Aorta (tissue), 5 donors: ENCODE data around the gene FARP2. TPM values are rescaled to one million over a fixed set of nuclear protein-coding genes. Genes with fewer than 3 reads are reported as not detected.

Experiments
- ATAC-seq: fragments of 200-7000 bp; cut with Tn5 transposase; one replicate; pipeline ENCODE4 v1.9.1; 2022; ENCODE audit warnings: moderate library complexity; ENCODE audit not compliant: low FRiP score
- DNase-seq, 2 donors: peaks; one replicate each; pipeline ENCODE4 v3.0.0-alpha.2; 2020
- H3K27ac ChIP-seq, 2 donors: one replicate each; pipeline ENCODE4 v1.5.1; 2013; ENCODE audit warnings: low read length in 2 of 2, mild to moderate bottlenecking in 2 of 2, moderate library complexity in 2 of 2, control low read depth in 1 of 2, inconsistent platforms in 1 of 2, low read depth in 1 of 2
- H3K27me3 ChIP-seq, 2 donors: one replicate each; pipeline ENCODE4 v1.6.1; 2013; ENCODE audit warnings: control low read depth in 1 of 2, low read length in 1 of 2, mild to moderate bottlenecking in 1 of 2, moderate library complexity in 1 of 2; ENCODE audit not compliant: insufficient read depth in 2 of 2, control insufficient read depth in 1 of 2
- H3K36me3 ChIP-seq, 2 donors: one replicate each; pipeline ENCODE4 v1.6.1; 2013; ENCODE audit warnings: control low read depth in 1 of 2, low read length in 1 of 2, mild to moderate bottlenecking in 1 of 2; ENCODE audit not compliant: insufficient read depth in 2 of 2, control insufficient read depth in 1 of 2
- H3K4me1 ChIP-seq, 2 donors: one replicate each; pipeline ENCODE4 v1.6.1; 2013; ENCODE audit warnings: low read length in 2 of 2, control low read depth in 1 of 2, mild to moderate bottlenecking in 1 of 2, moderate library complexity in 1 of 2; ENCODE audit not compliant: insufficient read depth in 2 of 2, control insufficient read depth in 1 of 2
- H3K4me3 ChIP-seq, 2 donors: one replicate each; pipeline ENCODE4 v1.5.1; 2013; ENCODE audit warnings: low read length in 2 of 2, control low read depth in 1 of 2, mild to moderate bottlenecking in 1 of 2
- H3K9me3 ChIP-seq: one replicate; pipeline ENCODE4 v1.6.1; 2013; ENCODE audit warnings: mild to moderate bottlenecking, low read length; ENCODE audit not compliant: control insufficient read depth
- WGBS, 2 donors: extraction: QIAGEN DNeasy Blood & Tissue Kit; methylation state at CpG; one replicate each; pipeline ENCODE4 v1.1.7; 2013; 5-methylcytosine and 5-hydroxymethylcytosine counted together
- intact Hi-C, 2 donors: fragments of 100-400 bp; cut with DNase I; formaldehyde crosslinking; loops; one replicate each; pipeline versions ENCODE4 v1.14.2 to v1.15.0; 2022
- polyA plus RNA-seq, 2 donors: library from polyadenylated mRNA; stranded (reverse); fragments of 200-250 nt; gene quantifications; one replicate each; pipeline ENCODE4 v1.2.3, GENCODE V29; 2013
- total RNA-seq, 2 donors: library from RNA; stranded (reverse); fragmentation: NEBNext Ultra II Directional; extraction: Animal tissue kit (Norgen Biotek cat#: 25700); gene quantifications; one replicate each; pipeline ENCODE4 v1.2.1, GENCODE V29; 2021
- donor health status: healthy with polysubstance abuse.
- donor health status: Bipolar disorder and iron deficiency.
- donor health status: DM: no; HTN: no; CAD: no.
- donor health status: DM: no; HTN: no; CAD: no.
- donor health status: DM: yes; HTN: yes; CAD: no.

The FARP2 gene
- total and polyA plus RNA-seq, 4 donors = 16.4 to 64.4 (median 48.7) TPM

- 87 to 91% methylated on average over 25 to 26 of the region's 26 CpGs for WGBS, 2 donors
- H3K27me3 ChIP-seq = no peaks in the 10 kb centered on the region
- H3K36me3 ChIP-seq = no peaks in the 10 kb centered on the region
- H3K9me3 ChIP-seq = no peaks in the 10 kb centered on the region
- no peaks in the 10 kb centered on the region for H3K4me1 ChIP-seq
- H3K4me3 ChIP-seq = no peak overlapping the region
- DNase-seq = peak in 1 of 2 donors; percentile 56
- intact Hi-C loops = no loop called here
- peak; percentile 13 for ATAC-seq
- H3K27ac ChIP-seq = no peak overlapping the region
Measured at GRCh38 chr2:241532733-241533601, 176.9 kb downstream of the FARP2 start.

GRCh38 chr2:241534293-241534692 lies 178.2 kb downstream of the FARP2 start:
- DNase-seq (no peak), ATAC-seq (no peak)
- Histone ChIP-seq H3K27me3 (no peaks in the 10 kb centered on the region), H3K27ac (no peak overlapping the region), H3K36me3 (no peaks in the 10 kb centered on the region), H3K9me3 (no peaks in the 10 kb centered on the region), H3K4me1 (no peaks in the 10 kb centered on the region), H3K4me3 (no peak overlapping the region)
- intact Hi-C loops = no loop called here
- 83 to 88% methylated on average over 7 of the region's 7 CpGs for WGBS, 2 donors

GRCh38 chr2:241534701-241535375 lies 178.8 kb downstream of the FARP2 start:
- Histone ChIP-seq H3K36me3 (no peaks in the 10 kb centered on the region), H3K27ac (no peak overlapping the region), H3K9me3 (no peaks in the 10 kb centered on the region), H3K4me3 (no peak overlapping the region), H3K27me3 (no peaks in the 10 kb centered on the region), H3K4me1 (no peaks in the 10 kb centered on the region)
- DNase-seq (peak in 1 of 2 donors; percentile 75), ATAC-seq (no peak)
- intact Hi-C loops = no loop called here
- 75 to 76% methylated on average over 17 of the region's 17 CpGs for WGBS, 2 donors

GRCh38 chr2:241535871-241536655 lies 180.0 kb downstream of the FARP2 start:
- intact Hi-C loops = no loop called here
- Histone ChIP-seq H3K27ac (no peak overlapping the region), H3K9me3 (no peaks in the 10 kb centered on the region), H3K36me3 (no peaks in the 10 kb centered on the region), H3K27me3 (no peaks in the 10 kb centered on the region), H3K4me3 (no peak overlapping the region), H3K4me1 (no peaks in the 10 kb centered on the region)
- no peak for ATAC-seq
- DNase-seq = peak in 1 of 2 donors; percentile 73
- 50 to 56% methylated on average over 13 of the region's 13 CpGs for WGBS, 2 donors

GRCh38 chr2:241538838-241539615 lies 182.9 kb downstream of the FARP2 start:
- DNase-seq (peak in 1 of 2 donors; percentile 57), ATAC-seq (no peak)
- H3K27me3 ChIP-seq = no peaks in the 10 kb centered on the region
- no peak overlapping the region for H3K27ac ChIP-seq
- H3K4me1 ChIP-seq = no peaks in the 10 kb centered on the region
- WGBS, 2 donors = 65 to 80% methylated on average over 15 of the region's 15 CpGs
- no peak overlapping the region for H3K4me3 ChIP-seq
- no peaks in the 10 kb centered on the region for H3K9me3 ChIP-seq
- H3K36me3 ChIP-seq = no peaks in the 10 kb centered on the region
- intact Hi-C loops = no loop called here

- no peak for ATAC-seq
- Histone ChIP-seq H3K9me3 (no peaks in the 10 kb centered on the region), H3K27ac (no peak overlapping the region), H3K4me3 (no peak overlapping the region), H3K27me3 (no peaks in the 10 kb centered on the region), H3K4me1 (no peaks in the 10 kb centered on the region), H3K36me3 (no peaks in the 10 kb centered on the region)
- no peak for DNase-seq
- WGBS, 2 donors = 95 to 96% methylated on average over 11 of the region's 11 CpGs
- intact Hi-C loops = no loop called here
Measured at GRCh38 chr2:241539616-241540374, 183.7 kb downstream of the FARP2 start.

GRCh38 chr2:241540401-241540770 lies 184.3 kb downstream of the FARP2 start:
- Histone ChIP-seq H3K27ac (no peak overlapping the region), H3K27me3 (no peaks in the 10 kb centered on the region), H3K4me3 (no peak overlapping the region), H3K36me3 (no peaks in the 10 kb centered on the region), H3K9me3 (no peaks in the 10 kb centered on the region), H3K4me1 (no peaks in the 10 kb centered on the region)
- ATAC-seq (no peak), DNase-seq (no peak)
- 22 to 34% methylated on average over 10 of the region's 10 CpGs for WGBS, 2 donors
- intact Hi-C loops = no loop called here
